ENCODE measurements around the gene PAPSS2.
"Not testable (repeated sequence)": the region's sequence is repeated elsewhere in the genome, so short reads cannot be mapped to it uniquely, and the experiment has no call there.

Gene PAPSS2

GRCh38 chr10:87621440-87621839, 38.2 kb upstream of the PAPSS2 start:
- H3K4me2 ChIP-seq (ENCODE audit: low read length); H4K8ac ChIP-seq (ENCODE audit: low read depth, low read length); H3K23ac ChIP-seq (ENCODE audit: low read length); H4K91ac ChIP-seq (ENCODE audit: low read depth, low read length); H3K79me1 ChIP-seq (ENCODE audit: low read length); H4K12ac ChIP-seq (ENCODE audit: low read depth, low read length); H3K9me3 ChIP-seq (ENCODE audit: insufficient read depth, low read depth, low read length); H2BK120ac ChIP-seq (ENCODE audit: insufficient read depth, low read length, poor library complexity); H3K4me1 ChIP-seq (ENCODE audit: control insufficient read depth in 1 of 2, insufficient read depth in 2 of 2, low read length in 2 of 2); H2AK5ac ChIP-seq (ENCODE audit: low read length); H3K27me3 ChIP-seq (ENCODE audit: insufficient read depth, low read length); H2BK5ac ChIP-seq (ENCODE audit: low read depth, low read length, poor library complexity); H3K18ac ChIP-seq (ENCODE audit: low read length); H3K9ac ChIP-seq (ENCODE audit: low read length); H3K27ac ChIP-seq (ENCODE audit: low read depth, low read length); H3K4ac ChIP-seq (ENCODE audit: low read depth, low read length); H2AFZ ChIP-seq (ENCODE audit: insufficient read depth, low read length, poor library complexity); H3K79me2 ChIP-seq (ENCODE audit: control insufficient read depth, insufficient read depth, low read length, poor library complexity); H3K4me3 ChIP-seq (ENCODE audit: low read depth, low read length); H2BK12ac ChIP-seq (ENCODE audit: low read length); DNase-seq; H3K36me3 ChIP-seq (ENCODE audit: control insufficient read depth in 1 of 2, insufficient read depth in 2 of 2, low read length in 2 of 2); H3K14ac ChIP-seq (ENCODE audit: low read length): not testable (repeated sequence)

DNA sequence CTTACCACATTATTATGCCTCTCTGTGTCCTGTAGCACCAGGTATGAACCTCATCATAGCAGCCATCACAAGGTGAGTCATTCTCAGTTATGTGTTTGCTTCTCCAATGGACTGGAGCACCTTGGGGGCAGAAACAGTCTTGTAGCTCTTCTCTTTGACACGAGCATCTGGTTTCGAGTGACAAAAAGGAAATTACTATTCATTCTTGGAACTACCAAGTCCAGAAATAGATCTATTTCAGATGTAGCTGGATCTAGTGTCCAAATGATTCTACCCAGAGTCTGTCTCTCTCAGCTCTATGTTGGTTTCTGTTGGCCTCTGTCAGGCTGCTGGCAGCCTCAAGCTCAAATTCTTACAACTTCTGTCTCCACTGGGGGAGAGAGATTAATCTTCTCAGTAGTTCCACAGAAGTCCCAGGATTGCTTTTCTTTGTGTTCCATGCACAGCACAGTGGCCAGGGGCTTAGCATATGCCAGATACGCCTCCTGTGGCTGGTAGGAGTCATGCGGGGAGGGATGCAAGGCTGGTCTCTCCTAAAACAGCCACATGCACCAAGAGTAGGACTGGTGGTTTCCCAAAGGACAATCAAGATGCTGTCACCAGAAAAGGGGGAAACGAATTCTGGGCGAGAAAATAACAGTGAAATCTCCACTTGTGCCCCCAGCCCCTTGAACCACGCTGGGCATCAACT, 37.2 kb upstream of the PAPSS2 start:
- H3K9me3 ChIP-seq (ENCODE audit: insufficient read depth, low read depth, low read length): no peaks in the 10 kb centered on the region
- no peak overlapping the region for H2AK5ac ChIP-seq (ENCODE audit: low read length)
- H3K4me2 ChIP-seq (ENCODE audit: low read length): no peak overlapping the region
- no peak overlapping the region for H3K4me3 ChIP-seq (ENCODE audit: low read depth, low read length)
- H3K79me1 ChIP-seq (ENCODE audit: low read length): no peaks in the 10 kb centered on the region
- no peak overlapping the region for H3K9ac ChIP-seq (ENCODE audit: low read length)
- H2AFZ ChIP-seq (ENCODE audit: insufficient read depth, low read length, poor library complexity): no peak overlapping the region
- H4K12ac ChIP-seq (ENCODE audit: low read depth, low read length): no peak overlapping the region
- H3K4ac ChIP-seq (ENCODE audit: low read depth, low read length): no peak overlapping the region
- WGBS (ENCODE audit: extremely low coverage, insufficient coverage, insufficient read length): no CpG with 5 or more reads among the region's 7 CpGs
- DNase-seq: peak in 1 of 2 donors; percentile 20
- peaks cover 0 to 2% of the 10 kb centered on the region in 2 experiments for H3K4me1 ChIP-seq (ENCODE audit: control insufficient read depth in 1 of 2, insufficient read depth in 2 of 2, low read length in 2 of 2)
- H4K8ac ChIP-seq (ENCODE audit: low read depth, low read length): no peak overlapping the region
- no peak overlapping the region for H2BK5ac ChIP-seq (ENCODE audit: low read depth, low read length, poor library complexity)
- no peak overlapping the region for H3K14ac ChIP-seq (ENCODE audit: low read length)
- H3K79me2 ChIP-seq (ENCODE audit: control insufficient read depth, insufficient read depth, low read length, poor library complexity): no peaks in the 10 kb centered on the region
- no peak overlapping the region for H4K91ac ChIP-seq (ENCODE audit: low read depth, low read length)
- H3K27ac ChIP-seq (ENCODE audit: low read depth, low read length): no peak overlapping the region
- no peak overlapping the region for H3K18ac ChIP-seq (ENCODE audit: low read length)
- no peak overlapping the region for H2BK120ac ChIP-seq (ENCODE audit: insufficient read depth, low read length, poor library complexity)
- H3K27me3 ChIP-seq (ENCODE audit: insufficient read depth, low read length): no peaks in the 10 kb centered on the region
- no peaks in the 10 kb centered on the region for H3K36me3 ChIP-seq (ENCODE audit: control insufficient read depth in 1 of 2, insufficient read depth in 2 of 2, low read length in 2 of 2)
- no peak overlapping the region for H3K23ac ChIP-seq (ENCODE audit: low read length)
- H2BK12ac ChIP-seq (ENCODE audit: low read length): no peak overlapping the region

GRCh38 chr10:87623191-87623590, 36.5 kb upstream of the PAPSS2 start:
- Histone ChIP-seq H3K4me1 (ENCODE audit: control insufficient read depth in 1 of 2, insufficient read depth in 2 of 2, low read length in 2 of 2) (peaks cover 0 to 2% of the 10 kb centered on the region in 2 experiments), H4K91ac (ENCODE audit: low read depth, low read length) (no peak overlapping the region), H3K36me3 (ENCODE audit: control insufficient read depth in 1 of 2, insufficient read depth in 2 of 2, low read length in 2 of 2) (no peaks in the 10 kb centered on the region), H3K9ac (ENCODE audit: low read length) (no peak overlapping the region), H3K14ac (ENCODE audit: low read length) (no peak overlapping the region), H3K27ac (ENCODE audit: low read depth, low read length) (no peak overlapping the region), H3K4me3 (ENCODE audit: low read depth, low read length) (no peak overlapping the region), H2AFZ (ENCODE audit: insufficient read depth, low read length, poor library complexity) (no peak overlapping the region), H3K23ac (ENCODE audit: low read length) (no peak overlapping the region), H2BK12ac (ENCODE audit: low read length) (no peak overlapping the region), H4K8ac (ENCODE audit: low read depth, low read length) (no peak overlapping the region), H3K18ac (ENCODE audit: low read length) (no peak overlapping the region), H3K79me2 (ENCODE audit: control insufficient read depth, insufficient read depth, low read length, poor library complexity) (no peaks in the 10 kb centered on the region), H3K79me1 (ENCODE audit: low read length) (no peaks in the 10 kb centered on the region), H2AK5ac (ENCODE audit: low read length) (no peak overlapping the region), H3K27me3 (ENCODE audit: insufficient read depth, low read length) (no peaks in the 10 kb centered on the region), H2BK5ac (ENCODE audit: low read depth, low read length, poor library complexity) (no peak overlapping the region), H3K4me2 (ENCODE audit: low read length) (no peak overlapping the region), H2BK120ac (ENCODE audit: insufficient read depth, low read length, poor library complexity) (no peak overlapping the region), H4K12ac (ENCODE audit: low read depth, low read length) (no peak overlapping the region), H3K4ac (ENCODE audit: low read depth, low read length) (no peak overlapping the region), H3K9me3 (ENCODE audit: insufficient read depth, low read depth, low read length) (no peaks in the 10 kb centered on the region)
- WGBS (ENCODE audit: extremely low coverage, insufficient coverage, insufficient read length): no CpG with 5 or more reads among the region's 1 CpG
- DNase-seq: no peak

DNA sequence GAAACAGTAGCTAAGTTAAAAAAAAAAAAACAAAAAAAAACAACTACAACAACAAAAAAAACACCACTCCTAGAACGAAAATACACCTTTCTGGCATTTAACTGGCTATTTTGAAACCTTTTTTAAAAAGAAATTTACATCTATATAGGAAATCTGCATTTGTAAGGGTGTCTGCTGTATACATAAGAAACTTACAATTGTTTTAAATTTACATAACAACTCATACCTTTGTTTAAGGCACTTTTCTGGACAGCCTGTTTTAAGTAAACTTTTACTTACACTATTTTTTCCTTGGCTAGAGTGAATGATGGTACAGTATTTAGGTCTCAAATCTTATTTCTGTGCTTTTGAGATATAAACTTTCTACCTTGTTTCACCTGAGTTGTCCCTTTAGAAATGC, 34.0 kb upstream of the PAPSS2 start:
- H2AK5ac ChIP-seq (ENCODE audit: low read length): no peak overlapping the region
- DNase-seq: no peak

More for the DNA sequence above, 34.0 kb upstream of the PAPSS2 start:
- Histone ChIP-seq H3K9me3 (ENCODE audit: insufficient read depth, low read depth, low read length) (no peaks in the 10 kb centered on the region), H3K27me3 (ENCODE audit: insufficient read depth, low read length) (no peaks in the 10 kb centered on the region), H4K91ac (ENCODE audit: low read depth, low read length) (no peak overlapping the region), H3K79me2 (ENCODE audit: control insufficient read depth, insufficient read depth, low read length, poor library complexity) (no peaks in the 10 kb centered on the region), H3K36me3 (ENCODE audit: control insufficient read depth in 1 of 2, insufficient read depth in 2 of 2, low read length in 2 of 2) (no peaks in the 10 kb centered on the region), H3K9ac (ENCODE audit: low read length) (no peak overlapping the region), H4K12ac (ENCODE audit: low read depth, low read length) (no peak overlapping the region), H4K8ac (ENCODE audit: low read depth, low read length) (no peak overlapping the region), H2BK120ac (ENCODE audit: insufficient read depth, low read length, poor library complexity) (no peak overlapping the region), H3K4me3 (ENCODE audit: low read depth, low read length) (no peak overlapping the region), H3K23ac (ENCODE audit: low read length) (no peak overlapping the region), H3K14ac (ENCODE audit: low read length) (no peak overlapping the region), H3K79me1 (ENCODE audit: low read length) (no peaks in the 10 kb centered on the region), H3K4ac (ENCODE audit: low read depth, low read length) (no peak overlapping the region), H2BK12ac (ENCODE audit: low read length) (no peak overlapping the region), H2BK5ac (ENCODE audit: low read depth, low read length, poor library complexity) (no peak overlapping the region), H3K4me2 (ENCODE audit: low read length) (no peak overlapping the region), H3K4me1 (ENCODE audit: control insufficient read depth in 1 of 2, insufficient read depth in 2 of 2, low read length in 2 of 2) (peaks cover 0 to 2% of the 10 kb centered on the region in 2 experiments), H3K18ac (ENCODE audit: low read length) (no peak overlapping the region), H3K27ac (ENCODE audit: low read depth, low read length) (no peak overlapping the region), H2AFZ (ENCODE audit: insufficient read depth, low read length, poor library complexity) (no peak overlapping the region)
- no CpG with 5 or more reads among the region's 1 CpG for WGBS (ENCODE audit: extremely low coverage, insufficient coverage, insufficient read length)

Data from trophoblast cell (in vitro differentiated cells and primary cell).